Fibroblast of the aortic adventitia (primary cell): Measurements from ENCODE around the gene FGFR2. TPM values are rescaled to one million over a fixed set of nuclear protein-coding genes. Genes with fewer than 3 reads are reported as not detected.

ENCODE experiments used
- DNase-seq: peaks from one replicate; pipeline ENCODE4 v3.0.0-alpha.2; 2010; ENCODE audit warnings: low read depth
- H3K4me3 ChIP-seq: 2 replicates; pipeline ENCODE4 v1.5.1; 2011; ENCODE audit warnings: low read depth, mild to moderate bottlenecking, control low read depth, low read length, moderate library complexity
- CTCF ChIP-seq: IDR thresholded peaks from 2 replicates; pipeline ENCODE4 v1.5.1; 2011; ENCODE audit warnings: mild to moderate bottlenecking, low read length, control low read depth, inconsistent platforms; ENCODE audit not compliant: insufficient read depth
- total RNA-seq: library from RNA; depleted of rRNA; stranded (reverse); fragments of >200 nt; gene quantifications from 2 replicates; pipeline ENCODE4 v1.2.3, GENCODE V29; 2012; ENCODE audit warnings: low replicate concordance

Gene FGFR2
- total RNA-seq, 1 donor: not detected

GRCh38 chr10:121570315-121570714, 27.9 kb downstream of the FGFR2 start:
- DNase-seq: no peak
- TF ChIP-seq CTCF: no peak
- H3K4me3 ChIP-seq: no peak overlapping the region

- DNase-seq: no peak
- no peak overlapping the region for H3K4me3 ChIP-seq
- no peak for TF ChIP-seq CTCF
These were observed 30.0 kb downstream of the FGFR2 start for GRCh38 chr10:121568275-121568674.

DNA sequence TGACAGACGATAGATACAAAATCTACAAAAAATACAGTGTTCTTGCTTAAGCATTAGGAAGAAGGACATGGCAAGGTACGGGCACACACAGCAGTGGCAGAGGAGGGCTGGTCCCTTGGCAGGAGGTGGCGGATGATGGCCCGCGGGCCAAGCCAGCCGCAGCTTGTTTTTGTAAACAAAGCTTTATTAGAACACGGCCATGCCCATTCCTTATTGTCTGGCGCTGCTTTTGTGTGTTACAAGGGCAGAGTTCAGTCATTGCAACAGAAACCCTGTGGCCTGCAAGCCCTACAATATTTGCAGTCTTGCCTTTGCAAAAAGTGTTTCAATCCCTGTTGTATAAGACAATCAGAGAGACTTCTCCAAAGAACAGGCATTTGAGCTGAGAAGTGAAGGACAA, 30.7 kb downstream of the FGFR2 start:
- H3K4me3 ChIP-seq: no peak overlapping the region
- DNase-seq: no peak
- no peak for TF ChIP-seq CTCF

- DNase-seq: no peak
- TF ChIP-seq CTCF: no peak
- no peak overlapping the region for H3K4me3 ChIP-seq
These were observed 31.5 kb downstream of the FGFR2 start for GRCh38 chr10:121566755-121567154.

DNA sequence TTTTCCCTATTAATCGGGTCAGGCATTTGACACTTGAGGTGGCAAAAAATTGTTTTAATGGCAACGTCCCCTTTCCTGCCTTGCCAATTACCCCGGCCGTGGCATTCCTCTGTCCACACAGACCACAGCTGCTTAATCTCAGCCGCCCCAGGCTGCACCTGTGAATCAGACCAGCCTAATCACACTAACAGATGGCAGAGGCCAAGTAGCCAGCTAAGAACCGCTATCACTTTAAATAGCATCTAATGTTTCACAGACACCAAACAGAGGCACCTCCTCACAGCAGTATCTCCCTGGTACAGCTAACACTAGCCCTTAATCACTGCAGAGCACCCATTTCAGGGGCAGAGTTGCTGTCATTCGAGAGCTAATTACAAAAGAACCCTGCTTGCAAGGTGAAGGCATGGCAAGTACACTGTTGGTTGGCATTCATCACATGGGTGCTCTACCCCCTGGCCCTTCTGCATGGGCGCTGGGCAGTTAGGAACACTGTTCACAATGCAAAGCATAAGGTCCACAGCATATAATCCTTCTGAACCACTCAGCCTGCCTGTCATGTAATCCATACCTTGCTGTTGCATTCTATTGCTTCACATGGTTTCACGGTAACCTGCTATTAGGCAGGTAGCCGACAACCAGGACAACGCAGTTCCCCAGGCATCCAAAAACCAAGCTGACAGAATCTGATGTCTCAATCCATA, 38.8 kb downstream of the FGFR2 start:
- no peak for DNase-seq
- TF ChIP-seq CTCF: no peak
- H3K4me3 ChIP-seq: no peak overlapping the region

- TF ChIP-seq CTCF: no peak
- no peak overlapping the region for H3K4me3 ChIP-seq
- DNase-seq: no peak
These were observed 40.0 kb downstream of the FGFR2 start for GRCh38 chr10:121558238-121558637.
